Mucosa of rectum (tissue), 2 donors: ENCODE measurements around the gene VDR.

Experiments
- H3K27ac ChIP-seq, 2 donors: one replicate each; pipeline ENCODE4 v1.7.0; 2013; ENCODE audit warnings: inconsistent platforms in 2 of 2, low read depth in 2 of 2, low read length in 2 of 2
- H3K27me3 ChIP-seq, 2 donors: one replicate each; pipeline ENCODE4 v1.7.0; 2013; ENCODE audit warnings: low read length in 2 of 2; ENCODE audit not compliant: control insufficient read depth in 2 of 2, insufficient read depth in 2 of 2
- H3K36me3 ChIP-seq, 2 donors: one replicate each; pipeline ENCODE4 v1.7.0; 2013; ENCODE audit warnings: low read length in 2 of 2; ENCODE audit not compliant: control insufficient read depth in 2 of 2, insufficient read depth in 2 of 2
- H3K4me1 ChIP-seq, 2 donors: one replicate each; pipeline ENCODE4 v1.7.0; 2013; ENCODE audit warnings: low read length in 2 of 2, mild to moderate bottlenecking in 1 of 2; ENCODE audit not compliant: control insufficient read depth in 2 of 2, insufficient read depth in 2 of 2
- H3K4me3 ChIP-seq, 2 donors: one replicate each; pipeline ENCODE4 v1.7.0; 2013; ENCODE audit warnings: low read length in 2 of 2
- H3K9ac ChIP-seq, 2 donors: one replicate each; pipeline ENCODE4 v1.7.0; 2013; ENCODE audit warnings: low read length in 2 of 2, low read depth in 1 of 2, mild to moderate bottlenecking in 1 of 2
- H3K9me3 ChIP-seq, 2 donors: one replicate each; pipeline ENCODE4 v1.7.0; 2013; ENCODE audit warnings: low read length in 2 of 2; ENCODE audit not compliant: control insufficient read depth in 2 of 2
- donor health status: healthy.
- donor health status: Normal muscosa, but diverticular disease.

The VDR gene

GRCh38 chr12:47943623-47944340, 39.0 kb upstream of the VDR start:
- Histone ChIP-seq H3K4me3 (peak overlapping the region; percentile 22 to 25), H3K36me3 (no peaks in the 10 kb centered on the region), H3K9ac (peak overlapping the region; percentile 63 to 65), H3K9me3 (no peaks in the 10 kb centered on the region), H3K4me1 (peaks cover 34 to 40% of the 10 kb centered on the region in 2 donors), H3K27ac (peak overlapping the region; percentile 87 to 94), H3K27me3 (no peaks in the 10 kb centered on the region)

- H3K36me3 ChIP-seq: no peaks in the 10 kb centered on the region
- H3K9ac ChIP-seq: peak overlapping the region; percentile 63 to 65
- no peaks in the 10 kb centered on the region for H3K9me3 ChIP-seq
- no peak overlapping the region for H3K4me3 ChIP-seq
- H3K27me3 ChIP-seq: no peaks in the 10 kb centered on the region
- H3K4me1 ChIP-seq: peaks cover 39 to 46% of the 10 kb centered on the region in 2 donors
- peak overlapping the region; percentile 87 to 94 for H3K27ac ChIP-seq
Observed at GRCh38 chr12:47942614-47943225, 37.9 kb upstream of the VDR start.

GRCh38 chr12:47941871-47942613, 37.2 kb upstream of the VDR start:
- Histone ChIP-seq H3K4me3 (no peak overlapping the region), H3K27me3 (no peaks in the 10 kb centered on the region), H3K27ac (peak overlapping the region in 1 of 2 donors; percentile 94), H3K9me3 (no peaks in the 10 kb centered on the region), H3K9ac (no peak overlapping the region), H3K4me1 (peaks cover 37 to 45% of the 10 kb centered on the region in 2 donors), H3K36me3 (no peaks in the 10 kb centered on the region)

- Histone ChIP-seq H3K27ac (no peak overlapping the region), H3K36me3 (no peaks in the 10 kb centered on the region), H3K9me3 (no peaks in the 10 kb centered on the region), H3K27me3 (no peaks in the 10 kb centered on the region), H3K4me1 (peaks cover 32 to 44% of the 10 kb centered on the region in 2 donors), H3K9ac (peak overlapping the region in 1 of 2 donors; percentile 14), H3K4me3 (no peak overlapping the region)
Observed at GRCh38 chr12:47941475-47941780, 36.6 kb upstream of the VDR start.

GRCh38 chr12:47940773-47941474, 36.1 kb upstream of the VDR start:
- Histone ChIP-seq H3K4me1 (peaks cover 31 to 44% of the 10 kb centered on the region in 2 donors), H3K9ac (no peak overlapping the region), H3K27me3 (no peaks in the 10 kb centered on the region), H3K36me3 (no peaks in the 10 kb centered on the region), H3K9me3 (no peaks in the 10 kb centered on the region), H3K4me3 (no peak overlapping the region), H3K27ac (no peak overlapping the region)

- Histone ChIP-seq H3K9ac (peak overlapping the region in 1 of 2 donors; percentile 15), H3K27ac (peak overlapping the region; percentile 76 to 80), H3K4me1 (peaks cover 24 to 34% of the 10 kb centered on the region in 2 donors), H3K27me3 (no peaks in the 10 kb centered on the region), H3K36me3 (no peaks in the 10 kb centered on the region), H3K9me3 (no peaks in the 10 kb centered on the region), H3K4me3 (no peak overlapping the region)
Observed at GRCh38 chr12:47939009-47939601, 34.3 kb upstream of the VDR start.

GRCh38 chr12:47938594-47938993, 33.8 kb upstream of the VDR start:
- no peaks in the 10 kb centered on the region for H3K9me3 ChIP-seq
- peak overlapping the region in 1 of 2 donors; percentile 15 for H3K9ac ChIP-seq
- no peaks in the 10 kb centered on the region for H3K36me3 ChIP-seq
- no peak overlapping the region for H3K4me3 ChIP-seq
- H3K27ac ChIP-seq: peak overlapping the region; percentile 76 to 80
- H3K4me1 ChIP-seq: peaks cover 20 to 29% of the 10 kb centered on the region in 2 donors
- no peaks in the 10 kb centered on the region for H3K27me3 ChIP-seq

GRCh38 chr12:47938093-47938492, 33.3 kb upstream of the VDR start:
- Histone ChIP-seq H3K27me3 (no peaks in the 10 kb centered on the region), H3K36me3 (no peaks in the 10 kb centered on the region), H3K9ac (no peak overlapping the region), H3K4me3 (no peak overlapping the region), H3K27ac (peak overlapping the region; percentile 76 to 80), H3K9me3 (no peaks in the 10 kb centered on the region), H3K4me1 (peaks cover 16 to 25% of the 10 kb centered on the region in 2 donors)

GRCh38 chr12:47935184-47935583, 30.4 kb upstream of the VDR start:
- no peaks in the 10 kb centered on the region for H3K36me3 ChIP-seq
- H3K4me1 ChIP-seq: peaks cover 9 to 19% of the 10 kb centered on the region in 2 donors
- H3K9ac ChIP-seq: no peak overlapping the region
- H3K4me3 ChIP-seq: no peak overlapping the region
- no peak overlapping the region for H3K27ac ChIP-seq
- H3K9me3 ChIP-seq: no peaks in the 10 kb centered on the region
- H3K27me3 ChIP-seq: no peaks in the 10 kb centered on the region
